Small intestine (tissue), 7 donors: ENCODE results near the gene POLR3A. TPM values are rescaled to one million over a fixed set of nuclear protein-coding genes. Genes with fewer than 3 reads are reported as not detected.

Source experiments
- DNase-seq, 2 donors: peaks; one replicate each; pipeline versions ENCODE4 v3.0.0 to v3.0.0-alpha.2; 2013
- FAIRE-seq: peaks from 2 replicates; lab custom pipeline; 2012; peaks lifted over from hg19 to GRCh38; lab: Jason Lieb, UNC
- H3K27ac ChIP-seq, 3 donors: one replicate each; pipeline ENCODE4 v1.5.1; 2013; ENCODE audit warnings: low read length in 2 of 3, mild to moderate bottlenecking in 2 of 3, control low read depth in 1 of 3, inconsistent platforms in 1 of 3, low read depth in 1 of 3, moderate library complexity in 1 of 3
- H3K27me3 ChIP-seq, 3 donors: one replicate each; pipeline ENCODE4 v1.6.1; 2013; ENCODE audit warnings: low read length in 3 of 3, inconsistent platforms in 1 of 3; ENCODE audit not compliant: control insufficient read depth in 3 of 3, insufficient read depth in 3 of 3
- H3K36me3 ChIP-seq, 3 donors: one replicate each; pipeline ENCODE4 v1.6.1; 2013; ENCODE audit warnings: low read length in 3 of 3, inconsistent platforms in 1 of 3, low read depth in 1 of 3, mild to moderate bottlenecking in 1 of 3, moderate library complexity in 1 of 3; ENCODE audit not compliant: control insufficient read depth in 3 of 3, insufficient read depth in 2 of 3
- H3K4me1 ChIP-seq, 3 donors: one replicate each; pipeline ENCODE4 v1.6.1; 2013; ENCODE audit warnings: low read length in 2 of 3, inconsistent platforms in 1 of 3, low read depth in 1 of 3, mild to moderate bottlenecking in 1 of 3, moderate library complexity in 1 of 3; ENCODE audit not compliant: control insufficient read depth in 3 of 3, insufficient read depth in 2 of 3
- H3K4me3 ChIP-seq, 3 donors: one replicate each; pipeline ENCODE4 v1.5.1; 2013; ENCODE audit warnings: low read length in 3 of 3, control low read depth in 1 of 3, inconsistent platforms in 1 of 3, low read depth in 1 of 3, mild to moderate bottlenecking in 1 of 3, moderate library complexity in 1 of 3
- H3K9me3 ChIP-seq, 2 donors: one replicate each; pipeline ENCODE4 v1.6.1; 2013; ENCODE audit warnings: low read depth in 1 of 2, low read length in 1 of 2; ENCODE audit not compliant: control insufficient read depth in 2 of 2, insufficient read depth in 1 of 2
- WGBS, 3 donors: extraction: QIAGEN DNeasy Blood & Tissue Kit; methylation state at CpG; one replicate each; pipeline ENCODE4 v1.1.7; 2013; 5-methylcytosine and 5-hydroxymethylcytosine counted together
- polyA plus RNA-seq, 4 donors: library from polyadenylated mRNA; stranded (reverse) in 3 of 4; unstranded in 1 of 4; fragments of 200-250 nt in 3 of 4; fragments of 120-200 nt in 1 of 4; gene quantifications; one replicate each; pipeline versions ENCODE4 v1.2.1 to v1.2.3, GENCODE V29; 2013
- donor health status: healthy with polysubstance abuse.
- donor health status: control.
- donor health status: control.
- donor health status: Bipolar disorder and iron deficiency.
- donor health status: healthy.

The POLR3A gene
- polyA plus RNA-seq, 4 donors, result 4.3 to 13.2 (median 6.4) TPM

DNA sequence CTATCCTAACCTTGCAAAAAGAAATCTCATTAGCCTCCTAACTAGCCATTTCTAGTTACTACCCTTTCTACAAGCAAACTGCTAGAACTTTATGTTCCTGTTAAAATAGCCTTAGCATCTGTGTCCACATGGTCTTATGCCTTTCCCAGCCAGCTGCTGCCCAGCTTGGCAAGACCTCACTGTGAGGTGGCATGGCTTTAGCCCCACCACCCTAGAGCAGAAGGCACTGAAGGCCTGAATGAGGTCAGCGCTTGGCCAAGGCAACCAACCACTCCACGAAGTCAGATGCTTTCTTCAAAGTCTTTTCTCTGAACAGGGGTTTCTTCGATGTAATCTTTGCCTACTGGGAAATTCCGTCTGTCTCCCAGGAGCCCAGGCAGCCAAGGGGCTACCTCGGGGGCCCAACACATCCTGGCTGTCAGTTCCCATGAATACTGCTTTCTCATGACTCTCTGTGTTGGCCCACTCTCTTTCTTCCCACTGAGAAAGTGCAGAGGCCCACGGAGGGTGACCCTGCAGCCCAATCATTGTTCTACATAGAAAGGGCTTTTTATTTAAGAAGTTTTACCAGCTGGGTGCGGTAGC, 41.6 kb downstream of the POLR3A start:
- Histone ChIP-seq H3K36me3 (peaks cover 28 to 70% (median 38%) of the 10 kb centered on the region in 3 donors), H3K27me3 (no peaks in the 10 kb centered on the region), H3K9me3 (no peaks in the 10 kb centered on the region), H3K4me3 (no peak overlapping the region), H3K27ac (no peak overlapping the region), H3K4me1 (no peaks in the 10 kb centered on the region)
- WGBS, 3 donors, result 88 to 92% (median 90%) methylated on average over 7 of the region's 7 CpGs
- FAIRE-seq (no peak), DNase-seq (no peak)

DNA sequence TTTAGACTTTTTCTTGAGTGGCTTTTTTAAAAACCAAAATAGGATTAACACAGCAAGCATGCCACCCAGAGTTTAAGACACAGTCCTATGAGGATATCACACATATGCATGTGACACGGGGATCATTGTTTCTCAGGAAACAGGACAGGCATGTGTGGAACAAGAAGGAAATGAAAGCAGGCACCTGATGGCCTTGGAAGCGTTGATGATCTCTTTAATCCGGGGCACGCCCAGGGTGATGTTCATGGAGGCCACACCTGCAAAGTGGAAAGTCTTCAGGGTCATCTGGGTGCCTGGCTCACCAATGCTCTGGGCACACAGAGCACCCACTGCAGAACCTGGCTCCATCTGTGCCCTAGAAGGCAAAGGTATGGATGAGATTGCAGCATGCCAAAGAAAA, 44.3 kb downstream of the POLR3A start:
- Histone ChIP-seq H3K4me3 (no peak overlapping the region), H3K27me3 (no peaks in the 10 kb centered on the region), H3K27ac (no peak overlapping the region), H3K4me1 (no peaks in the 10 kb centered on the region), H3K9me3 (no peaks in the 10 kb centered on the region), H3K36me3 (peaks cover 31 to 74% (median 47%) of the 10 kb centered on the region in 3 donors)
- FAIRE-seq, result no peak
- WGBS, 3 donors, result 45 to 68% (median 65%) methylated on average over 4 of the region's 4 CpGs
- peak in 1 of 2 donors; percentile 42 for DNase-seq

DNA sequence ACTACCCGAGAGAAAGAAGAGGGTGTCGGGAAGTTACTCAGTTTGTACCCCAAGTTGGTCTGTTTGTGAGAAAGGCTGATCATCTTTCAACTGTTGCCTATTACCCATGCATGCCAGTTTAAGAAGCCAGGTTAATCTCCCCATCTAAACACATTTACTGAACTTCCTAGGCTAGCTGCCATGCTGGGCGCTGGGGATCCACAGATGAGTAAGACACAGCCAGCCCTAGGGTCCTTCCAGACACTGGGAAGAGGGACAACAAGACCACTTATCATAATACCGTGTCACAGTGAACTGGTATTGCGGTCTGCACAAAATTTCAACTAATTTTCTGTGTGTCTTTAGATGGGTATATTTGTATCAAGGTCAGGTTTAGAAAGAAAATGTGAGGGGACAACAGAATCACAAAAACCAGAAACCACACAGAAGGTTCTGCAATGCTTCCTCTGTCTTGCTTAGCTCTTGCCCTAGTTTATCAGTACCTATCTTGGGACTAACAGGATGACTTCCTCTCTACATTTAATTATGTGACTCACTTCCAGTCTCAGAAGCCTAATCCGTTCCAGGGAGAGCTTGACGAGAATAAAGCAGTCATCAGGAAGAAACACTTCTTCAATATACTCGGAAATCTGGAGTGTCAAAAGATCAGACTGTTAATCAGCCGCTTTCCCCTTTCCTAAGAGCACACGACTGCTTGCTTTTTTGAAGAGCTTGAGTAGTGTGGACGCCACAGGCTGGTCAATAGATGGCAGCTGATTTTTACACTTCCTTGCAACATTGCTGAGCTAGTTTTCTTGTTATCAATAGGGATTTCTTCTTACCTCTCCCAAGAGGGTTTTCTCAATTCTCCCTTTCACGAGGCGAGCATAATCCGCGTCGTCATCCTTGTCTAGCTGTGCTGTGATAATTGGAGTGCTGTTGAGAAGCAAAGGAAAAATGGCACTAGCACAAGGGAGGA, 45.7 kb downstream of the POLR3A start:
- Histone ChIP-seq H3K36me3 (peaks cover 28 to 78% (median 43%) of the 10 kb centered on the region in 3 donors), H3K9me3 (no peaks in the 10 kb centered on the region), H3K4me3 (no peak overlapping the region), H3K4me1 (no peaks in the 10 kb centered on the region), H3K27me3 (no peaks in the 10 kb centered on the region), H3K27ac (no peak overlapping the region)
- WGBS, 3 donors, result 76 to 90% (median 87%) methylated on average over 16 of the region's 16 CpGs
- DNase-seq (no peak), FAIRE-seq (no peak)

DNA sequence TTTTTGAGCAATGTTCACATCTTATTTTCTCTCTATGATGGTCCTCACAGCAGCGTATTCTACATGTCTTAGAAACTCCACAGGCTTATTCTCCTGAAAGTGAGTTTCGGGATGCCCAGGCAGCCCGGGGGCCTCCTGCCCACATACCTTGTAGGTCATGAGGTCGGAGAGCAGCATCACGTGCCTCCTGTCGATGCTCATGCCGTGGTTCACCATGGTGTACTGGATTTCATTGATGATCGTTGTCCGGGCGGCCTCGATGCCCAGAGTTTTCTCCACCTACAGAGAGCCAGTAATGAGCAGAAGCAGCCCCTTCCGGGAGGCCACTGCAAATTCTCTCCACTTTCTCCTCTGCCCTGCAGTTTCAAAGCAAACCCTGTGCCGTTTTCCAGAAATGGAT, 48.0 kb downstream of the POLR3A start:
- no peak overlapping the region for H3K4me3 ChIP-seq
- H3K9me3 ChIP-seq, result no peaks in the 10 kb centered on the region
- no peak overlapping the region for H3K27ac ChIP-seq
- H3K4me1 ChIP-seq, result no peaks in the 10 kb centered on the region
- FAIRE-seq (no peak), DNase-seq (no peak)
- no peaks in the 10 kb centered on the region for H3K27me3 ChIP-seq
- H3K36me3 ChIP-seq, result peaks cover 28 to 82% (median 38%) of the 10 kb centered on the region in 3 donors
- WGBS, 3 donors, result 96 to 97% (median 97%) methylated on average over 13 of the region's 13 CpGs

DNA sequence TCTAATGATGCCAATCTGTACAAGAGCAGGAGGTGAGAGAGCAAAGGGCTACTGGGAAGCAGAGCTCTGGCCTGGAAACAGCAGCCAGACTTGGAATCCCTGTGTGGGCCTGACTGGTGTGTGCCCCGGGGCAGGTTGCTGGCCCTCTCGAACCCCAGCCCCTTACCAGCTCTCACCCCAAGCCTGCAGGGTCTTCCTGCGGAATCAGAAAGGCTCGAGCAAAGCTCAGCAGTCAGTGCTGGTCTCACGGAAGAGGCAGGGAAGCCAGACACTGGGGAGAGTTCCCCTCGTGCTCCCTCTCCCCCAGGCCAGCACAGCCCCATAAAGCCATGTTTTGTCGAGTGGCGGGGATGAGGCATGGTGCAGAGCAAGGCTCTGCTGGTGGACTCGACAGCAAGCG, 50.1 kb downstream of the POLR3A start:
- Histone ChIP-seq H3K4me1 (peaks cover 0 to 12% (median 0%) of the 10 kb centered on the region in 3 donors), H3K27ac (no peak overlapping the region), H3K36me3 (peaks cover 16 to 75% (median 30%) of the 10 kb centered on the region in 3 donors), H3K9me3 (no peaks in the 10 kb centered on the region), H3K27me3 (no peaks in the 10 kb centered on the region), H3K4me3 (no peak overlapping the region)
- DNase-seq (no peak), FAIRE-seq (no peak)
- WGBS, 3 donors, result 96 to 99% (median 98%) methylated on average over 9 to 10 of the region's 10 CpGs

DNA sequence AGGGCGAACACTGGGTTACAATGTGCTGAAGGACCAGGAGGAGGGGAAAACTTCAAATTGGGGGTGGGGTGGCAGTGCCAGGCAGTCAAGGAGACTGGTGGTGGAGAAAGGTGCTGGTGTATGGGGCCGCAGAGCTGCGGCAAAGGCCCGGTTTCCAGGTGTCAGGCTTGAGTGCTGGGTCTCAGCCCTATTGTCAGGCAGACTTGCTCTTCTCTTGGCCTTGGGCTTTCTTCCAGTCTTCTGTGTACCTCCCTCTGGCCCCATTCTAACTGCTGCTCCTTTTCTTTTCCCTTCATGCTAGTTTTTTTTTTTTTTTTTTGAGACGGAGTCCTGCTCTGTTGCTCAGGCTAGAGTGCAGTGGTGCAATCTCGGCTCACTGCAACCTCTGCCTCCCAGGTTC, 51.0 kb downstream of the POLR3A start:
- Histone ChIP-seq H3K4me3 (no peak overlapping the region), H3K4me1 (peaks cover 0 to 12% (median 0%) of the 10 kb centered on the region in 3 donors), H3K27me3 (no peaks in the 10 kb centered on the region), H3K36me3 (peaks cover 10 to 72% (median 25%) of the 10 kb centered on the region in 3 donors), H3K9me3 (no peaks in the 10 kb centered on the region), H3K27ac (no peak overlapping the region)
- FAIRE-seq (no peak), DNase-seq (no peak)
- WGBS, 3 donors, result 93 to 95% (median 93%) methylated on average over 5 to 6 of the region's 6 CpGs

DNA sequence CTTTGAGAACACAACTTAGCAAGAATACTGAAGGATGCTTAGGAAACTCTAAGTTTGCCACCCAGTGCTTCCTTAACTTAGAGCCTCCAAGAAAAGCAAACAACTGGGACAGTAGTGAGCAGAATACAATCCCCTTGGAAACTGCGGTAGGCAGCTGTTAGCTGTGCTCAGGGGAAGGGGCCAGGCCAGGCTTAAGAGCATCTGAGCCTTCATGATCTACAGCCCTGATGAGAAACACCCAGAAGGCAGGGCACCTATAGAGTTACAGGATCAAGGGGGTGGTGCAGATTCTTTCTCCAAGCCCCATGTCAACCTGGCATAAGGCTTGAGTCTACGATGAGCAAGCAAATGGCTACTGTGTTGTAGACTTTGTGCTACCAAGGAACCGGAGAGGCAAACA, 51.4 kb downstream of the POLR3A start:
- H3K9me3 ChIP-seq, result no peaks in the 10 kb centered on the region
- FAIRE-seq (no peak), DNase-seq (no peak)
- 95 to 100% (median 97%) methylated on average over 3 of the region's 3 CpGs for WGBS, 3 donors
- H3K36me3 ChIP-seq, result peaks cover 8 to 68% (median 23%) of the 10 kb centered on the region in 3 donors
- H3K4me1 ChIP-seq, result peaks cover 0 to 12% (median 0%) of the 10 kb centered on the region in 3 donors
- H3K27me3 ChIP-seq, result no peaks in the 10 kb centered on the region
- no peak overlapping the region for H3K4me3 ChIP-seq
- H3K27ac ChIP-seq, result no peak overlapping the region

DNA sequence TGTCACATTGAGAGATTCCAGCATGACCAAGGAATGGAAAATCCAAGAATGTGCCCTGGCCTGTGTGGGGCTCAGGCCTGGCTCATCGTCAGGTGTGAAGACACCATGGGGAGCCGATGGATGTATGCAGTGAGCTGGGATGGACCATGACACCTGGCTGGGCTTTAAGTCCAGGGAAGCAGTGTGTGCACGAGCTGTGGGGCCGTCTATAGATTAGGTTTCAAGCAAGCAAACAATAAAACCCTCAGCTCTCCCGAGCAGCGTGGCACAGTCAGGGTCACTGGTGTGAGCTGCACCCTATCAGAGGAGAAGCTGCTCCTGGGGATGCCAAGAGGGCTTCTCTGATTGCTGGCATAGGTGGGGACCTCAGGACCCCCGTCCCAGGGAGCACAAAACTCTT, 52.3 kb downstream of the POLR3A start:
- no peak for FAIRE-seq
- WGBS, 3 donors, result 82 to 91% (median 88%) methylated on average over 7 of the region's 7 CpGs

More for the DNA sequence above, 52.3 kb downstream of the POLR3A start:
- DNase-seq, result no peak
- peaks cover 10 to 60% (median 20%) of the 10 kb centered on the region in 3 donors for H3K36me3 ChIP-seq
- H3K9me3 ChIP-seq, result no peaks in the 10 kb centered on the region
- no peak overlapping the region for H3K27ac ChIP-seq
- H3K4me1 ChIP-seq, result peaks cover 0 to 12% (median 0%) of the 10 kb centered on the region in 3 donors
- H3K4me3 ChIP-seq, result no peak overlapping the region
- H3K27me3 ChIP-seq, result no peaks in the 10 kb centered on the region
